ENCODE data around the gene HPRT1.

- TF ChIP-seq CTCF (IDR thresholded peaks at IDR 0.05) (no peak), POLR2A (IDR thresholded peaks at IDR 0.05) (no peak)
These were observed 83.3 kb downstream of the HPRT1 start for GRCh38 chrX:134543288-134543687.

Measured in Peyer's patch (tissue), 4 donors.